ENCODE data around the gene ASTN2. TPM values are rescaled to one million over a fixed set of nuclear protein-coding genes. Genes with fewer than 3 reads are reported as not detected.

The ASTN2 gene
- total and polyA plus RNA-seq, 10 of the 15 experiments (the other 5 are each of a cell fraction or from before 2014, with no cell fraction given): 1.4 to 15.7 (median 7.0) TPM

- in situ Hi-C loops (cut with MboI) (no loop called here), intact Hi-C loops (cut with micrococcal nuclease; ENCODE audit: unreplicated experiment) (no loop called here)
- no TSS peak for BruUV-seq (replicated peaks)
- H3K79me2 ChIP-seq (ENCODE audit: control insufficient read depth, insufficient read depth, low read length): no peaks in the 10 kb centered on the region
- no peaks in the 10 kb centered on the region for H3K36me3 ChIP-seq (ENCODE audit: control insufficient read depth in 2 of 2, insufficient read depth in 2 of 2, low read length in 1 of 2)
- ChIA-PET POLR2A (no interaction called here), SMC1A (ENCODE audit: uncharacterized antibody, unreplicated experiment) (no interaction called here), RAD21 (ENCODE audit: unreplicated experiment) (no interaction called here), CTCF (no interaction called here)
- H3K27me3 ChIP-seq (replicated peaks in 1 of 2; ENCODE audit: control insufficient read depth in 2 of 2, insufficient read depth in 2 of 2, low read length in 1 of 2): no peaks in the 10 kb centered on the region
- no peak overlapping the region for H3K4me3 ChIP-seq
- no peak for ATAC-seq
- no peak overlapping the region for H3K4me2 ChIP-seq (ENCODE audit: control insufficient read depth, insufficient read depth)
- no peaks in the 10 kb centered on the region for H4K20me1 ChIP-seq (ENCODE audit: control insufficient read depth, insufficient read depth)
- no peak for FAIRE-seq
- H2AFZ ChIP-seq (ENCODE audit: control insufficient read depth, low read depth, low read length): no peak overlapping the region
- H3K27ac ChIP-seq (ENCODE audit: control insufficient read depth, insufficient read depth): no peak overlapping the region
- DNase-seq (ENCODE audit: low read depth, low spot score): no peak
- no peak overlapping the region for H3K9ac ChIP-seq (ENCODE audit: control insufficient read depth, insufficient read depth, low read length)
- H3K4me1 ChIP-seq (ENCODE audit: control insufficient read depth, insufficient read depth, low read length): no peaks in the 10 kb centered on the region
- 58% methylated on average over 4 of the region's 4 CpGs for WGBS (ENCODE audit: insufficient coverage, insufficient replicate concordance, low lambda C conversion rate, missing lambda C conversion rate)
- no peaks in the 10 kb centered on the region for H3K9me3 ChIP-seq (replicated peaks; ENCODE audit: control insufficient read depth, insufficient read depth, low read length)
- TF ChIP-seq TCF3 (IDR thresholded peaks at IDR 0.05; ENCODE audit: borderline replicate concordance, insufficient read depth, low read depth, low read length) (no peak), PRDM15 (CRISPR knock-in tag; IDR thresholded peaks at IDR 0.05) (no peak), EGR1 (IDR thresholded peaks at IDR 0.05; ENCODE audit: borderline replicate concordance in 1 of 2, low read depth in 2 of 2, low read length in 2 of 2) (no peak), NFXL1 (IDR thresholded peaks at IDR 0.05; ENCODE audit: borderline replicate concordance) (no peak), ZNF687 (IDR thresholded peaks at IDR 0.05) (no peak), ATF3 (IDR thresholded peaks at IDR 0.05; ENCODE audit: borderline replicate concordance, extremely low read depth, low read depth, low read length) (no peak), NRF1 (conservative IDR thresholded peaks at IDR 0.05; ENCODE audit: low read depth, low read length) (no peak), MEF2A (IDR thresholded peaks at IDR 0.05; ENCODE audit: insufficient read depth, low read depth, low read length) (no peak), CBX5 (IDR thresholded peaks at IDR 0.05; ENCODE audit: low read depth) (no peak), ZZZ3 (IDR thresholded peaks at IDR 0.05; ENCODE audit: control insufficient read depth, insufficient read length, low read depth) (no peak), ZBTB33 (IDR thresholded peaks at IDR 0.05) (no peak), ZNF622 (IDR thresholded peaks at IDR 0.05) (no peak), TARDBP (IDR thresholded peaks at IDR 0.05; ENCODE audit: borderline replicate concordance) (no peak), NR2C2 (IDR thresholded peaks at IDR 0.05; ENCODE audit: borderline replicate concordance, control insufficient read depth, insufficient read length, low read depth) (no peak), ZNF217 (IDR thresholded peaks at IDR 0.05) (no peak)
Observed at GRCh38 chr9:116383936-116384335, 1030.9 kb downstream of the ASTN2 start.
